HG03378 (cell line): ENCODE data around the gene TGM5.
"Not testable (repeated sequence)": the region's sequence is repeated elsewhere in the genome, so short reads cannot be mapped to it uniquely, and the experiment has no call there.

ENCODE experiments used
- ATAC-seq: cut with Tn5 transposase; IDR thresholded peaks from one replicate; pipeline ENCODE4 v1.9.1; 2021; ENCODE audit warnings: mild to moderate bottlenecking, moderate library complexity; ENCODE audit not compliant: unreplicated experiment

Gene TGM5

GRCh38 chr15:43249699-43250203 is 17.0 kb downstream of the TGM5 start:
- no peak for ATAC-seq

- no peak for ATAC-seq
Measured at GRCh38 chr15:43249236-43249635, 17.5 kb downstream of the TGM5 start.

GRCh38 chr15:43246261-43246774 is 20.4 kb downstream of the TGM5 start:
- no peak for ATAC-seq

GRCh38 chr15:43244092-43244491 is 22.6 kb downstream of the TGM5 start:
- ATAC-seq: no peak

- no peak for ATAC-seq
Measured at GRCh38 chr15:43243020-43243645, 23.6 kb downstream of the TGM5 start.

- no peak for ATAC-seq
Measured at GRCh38 chr15:43242616-43243015, 24.1 kb downstream of the TGM5 start.

GRCh38 chr15:43241100-43241499 is 25.6 kb downstream of the TGM5 start:
- ATAC-seq: no peak

GRCh38 chr15:43239732-43240491 is 26.8 kb downstream of the TGM5 start:
- no peak for ATAC-seq

- no peak for ATAC-seq
Measured at GRCh38 chr15:43238671-43239131, 28.0 kb downstream of the TGM5 start.

- no peak for ATAC-seq
Measured at GRCh38 chr15:43237842-43238470, 28.8 kb downstream of the TGM5 start.

- ATAC-seq: no peak
Measured at GRCh38 chr15:43235536-43235935, 31.2 kb downstream of the TGM5 start.

- ATAC-seq: no peak
Measured at GRCh38 chr15:43232289-43232874, 34.3 kb downstream of the TGM5 start.

- ATAC-seq: no peak
Measured at GRCh38 chr15:43230640-43231115, 36.0 kb downstream of the TGM5 start.

- no peak for ATAC-seq
Measured at GRCh38 chr15:43229977-43230376, 36.8 kb downstream of the TGM5 start.

- no peak for ATAC-seq
Measured at GRCh38 chr15:43226436-43227305, 40.1 kb downstream of the TGM5 start.

GRCh38 chr15:43225950-43226255 is 40.8 kb downstream of the TGM5 start:
- not testable (repeated sequence) for ATAC-seq

- no peak for ATAC-seq
Measured at GRCh38 chr15:43225201-43225949, 41.4 kb downstream of the TGM5 start.

- ATAC-seq: no peak
Measured at GRCh38 chr15:43221422-43221821, 45.3 kb downstream of the TGM5 start.

- no peak for ATAC-seq
Measured at GRCh38 chr15:43220991-43221403, 45.7 kb downstream of the TGM5 start, which contains the start of gene EPB42. Gene EPB42, minus strand, starts transcription at chr15:43221018. Its CDS starts 193 bp downstream, at chr15:43220825.
